Liver (tissue), 9 donors: Measurements from ENCODE around the gene PHACTR4. TPM values are rescaled to one million over a fixed set of nuclear protein-coding genes. Genes with fewer than 3 reads are reported as not detected.

Source experiments
- DNase-seq: peaks from one replicate; pipeline ENCODE4 v3.0.0-alpha.2; 2017; ENCODE audit warnings: low spot score
- H3K27ac ChIP-seq, 2 donors: one replicate each; pipeline ENCODE4 v1.7.0; 2013; ENCODE audit warnings: inconsistent platforms in 2 of 2, low read length in 2 of 2, control low read depth in 1 of 2, low read depth in 1 of 2, mild to moderate bottlenecking in 1 of 2
- H3K27me3 ChIP-seq, 4 donors: one replicate each; pipeline versions ENCODE4 v1.6.1 to v1.7.0; 2013; ENCODE audit warnings: low read length in 3 of 4, inconsistent platforms in 1 of 4, mild to moderate bottlenecking in 1 of 4, moderate library complexity in 1 of 4; ENCODE audit not compliant: control insufficient read depth in 4 of 4, insufficient read depth in 4 of 4
- H3K36me3 ChIP-seq, 4 donors: one replicate each; pipeline versions ENCODE4 v1.6.1 to v1.7.0; 2013; ENCODE audit warnings: low read length in 3 of 4, mild to moderate bottlenecking in 3 of 4, low read depth in 1 of 4, moderate library complexity in 1 of 4; ENCODE audit not compliant: control insufficient read depth in 4 of 4, insufficient read depth in 3 of 4
- H3K4me1 ChIP-seq, 4 donors: one replicate each; pipeline versions ENCODE4 v1.6.1 to v1.7.0; 2013; ENCODE audit warnings: low read length in 3 of 4, mild to moderate bottlenecking in 3 of 4, moderate library complexity in 1 of 4; ENCODE audit not compliant: control insufficient read depth in 4 of 4, insufficient read depth in 4 of 4
- H3K4me3 ChIP-seq, 3 donors: one replicate each; pipeline versions ENCODE4 v1.6.1 to v1.7.0; 2013; ENCODE audit warnings: low read length in 3 of 3, control low read depth in 1 of 3, low read depth in 1 of 3, mild to moderate bottlenecking in 1 of 3
- H3K9ac ChIP-seq, 2 donors: one replicate each; pipeline ENCODE4 v1.7.0; 2013; ENCODE audit warnings: low read length in 2 of 2, mild to moderate bottlenecking in 2 of 2, moderate library complexity in 2 of 2, control low read depth in 1 of 2, low read depth in 1 of 2
- H3K9me3 ChIP-seq, 4 donors: one replicate each; pipeline versions ENCODE4 v1.6.1 to v1.7.0; 2013; ENCODE audit warnings: low read length in 3 of 4; ENCODE audit not compliant: control insufficient read depth in 4 of 4
- EGR1 ChIP-seq, 2 donors: IDR thresholded peaks; 2 replicates each; pipeline ENCODE4 v1.6.1; 2016 to 2018; ENCODE audit warnings: antibody characterized with exemption in 2 of 2, low read depth in 2 of 2
- FOXA1 ChIP-seq: IDR thresholded peaks from 2 replicates; pipeline ENCODE4 v1.6.1; 2016; ENCODE audit warnings: antibody characterized with exemption
- FOXA2 ChIP-seq: IDR thresholded peaks from 2 replicates; pipeline ENCODE4 v1.6.1; 2016; ENCODE audit warnings: antibody characterized with exemption
- GABPA ChIP-seq, 2 donors: IDR thresholded peaks in 1 of 2; conservative IDR thresholded peaks in 1 of 2; 2 replicates each; pipeline ENCODE4 v1.6.1; 2016; ENCODE audit warnings: antibody characterized with exemption in 2 of 2, mild to moderate bottlenecking in 1 of 2, moderate library complexity in 1 of 2
- HNF4A ChIP-seq, 2 donors: conservative IDR thresholded peaks; 2 replicates each; pipeline ENCODE4 v1.6.1; 2016; ENCODE audit warnings: antibody characterized with exemption in 2 of 2, mild to moderate bottlenecking in 2 of 2
- JUND ChIP-seq, 2 donors: IDR thresholded peaks; 2 replicates each; pipeline ENCODE4 v1.6.1; 2016; ENCODE audit warnings: antibody characterized with exemption in 2 of 2
- NR2F2 ChIP-seq: IDR thresholded peaks from 2 replicates; pipeline ENCODE4 v1.6.1; 2016; ENCODE audit warnings: antibody characterized with exemption
- RXRA ChIP-seq, 2 donors: IDR thresholded peaks; 2 replicates each; pipeline ENCODE4 v1.6.1; 2017 to 2018; ENCODE audit warnings: antibody characterized with exemption in 2 of 2, mild to moderate bottlenecking in 1 of 2
- SP1 ChIP-seq: IDR thresholded peaks from 2 replicates; pipeline ENCODE4 v1.6.1; 2018; ENCODE audit warnings: antibody characterized with exemption, mild to moderate bottlenecking
- TAF1 ChIP-seq: conservative IDR thresholded peaks from 2 replicates; pipeline ENCODE4 v1.6.1; 2016; ENCODE audit warnings: antibody characterized with exemption, mild to moderate bottlenecking
- WGBS: extraction: QIAGEN DNeasy Blood & Tissue Kit; methylation state at CpG from one replicate; pipeline ENCODE4 v1.1.7; 2013; 5-methylcytosine and 5-hydroxymethylcytosine counted together
- polyA plus RNA-seq, 2 donors: library from polyadenylated mRNA; stranded (reverse) in 1 of 2; unstranded in 1 of 2; fragments of 200-250 nt in 1 of 2; fragments of >200 nt in 1 of 2; fragmentation: Nextera tagmentation in 1 of 2; extraction: Ambion mirVana in 1 of 2; gene quantifications; one replicate each; pipeline versions ENCODE4 v1.2.1 to v1.2.3, GENCODE V29; 2013 to 2015
- total RNA-seq, 2 donors: library from RNA; depleted of rRNA; stranded (reverse); fragments of >200 nt; gene quantifications; one replicate each; pipeline ENCODE4 v1.2.3, GENCODE V29; 2014
- TF ChIP-seq, protein P1 (sequence below): IDR thresholded peaks from 2 replicates; pipeline ENCODE4 v1.6.1; 2016; ENCODE audit warnings: antibody characterized with exemption, mild to moderate bottlenecking
- TF ChIP-seq, protein P2 (sequence below): IDR thresholded peaks from 2 replicates; pipeline ENCODE4 v1.6.1; 2016; ENCODE audit warnings: antibody characterized with exemption
- TF ChIP-seq, protein P3 (sequence below): IDR thresholded peaks from 2 replicates; pipeline ENCODE4 v1.6.1; 2016; ENCODE audit warnings: antibody characterized with exemption
- TF ChIP-seq, protein P4 (sequence below): fragments of 150-350 bp; IDR thresholded peaks from 2 replicates; pipeline ENCODE4 v1.5.1; 2017; ENCODE audit warnings: improper control_type of control experiment, low read depth, low read length; ENCODE audit not compliant: missing input control
- donor health status: healthy.
- donor health status: healthy.
- donor health status: healthy.
- donor health status: healthy.
- donor health status: healthy.

Gene PHACTR4
- total and polyA plus RNA-seq, 4 donors, result 8.9 to 22.6 (median 10.8) TPM

DNA sequence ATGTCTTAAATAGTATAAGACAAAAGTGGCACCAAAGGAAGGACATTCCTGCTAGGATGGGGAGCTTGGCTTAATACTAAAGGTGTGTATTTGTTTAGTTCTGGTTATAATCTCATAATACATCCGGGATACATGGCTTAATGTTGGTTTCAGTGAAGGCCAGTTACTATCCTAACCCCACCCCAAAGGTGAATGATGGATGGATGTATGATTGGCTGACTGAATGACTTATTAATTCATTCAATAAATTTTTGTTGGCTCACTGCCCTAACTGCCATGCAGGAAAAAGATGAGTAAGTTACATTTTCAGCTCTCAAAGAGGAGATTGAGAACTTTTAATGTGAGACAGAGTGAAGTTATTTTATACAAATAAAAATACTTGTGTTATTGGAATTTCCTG lies 52.2 kb downstream of the PHACTR4 start:
- no peak for DNase-seq
- H3K36me3 ChIP-seq, result peaks cover 0 to 4% (median 1%) of the 10 kb centered on the region in 4 donors
- H3K4me3 ChIP-seq, result no peak overlapping the region
- WGBS, result 89% methylated on average over 1 of the region's 1 CpG
- no peaks in the 10 kb centered on the region for H3K9me3 ChIP-seq
- peaks cover 0 to 2% (median under 1%) of the 10 kb centered on the region in 4 donors for H3K4me1 ChIP-seq
- H3K27me3 ChIP-seq, result no peaks in the 10 kb centered on the region
- no peak for TF ChIP-seq FOXA1
- no peak overlapping the region for H3K9ac ChIP-seq
- H3K27ac ChIP-seq, result no peak overlapping the region

DNA sequence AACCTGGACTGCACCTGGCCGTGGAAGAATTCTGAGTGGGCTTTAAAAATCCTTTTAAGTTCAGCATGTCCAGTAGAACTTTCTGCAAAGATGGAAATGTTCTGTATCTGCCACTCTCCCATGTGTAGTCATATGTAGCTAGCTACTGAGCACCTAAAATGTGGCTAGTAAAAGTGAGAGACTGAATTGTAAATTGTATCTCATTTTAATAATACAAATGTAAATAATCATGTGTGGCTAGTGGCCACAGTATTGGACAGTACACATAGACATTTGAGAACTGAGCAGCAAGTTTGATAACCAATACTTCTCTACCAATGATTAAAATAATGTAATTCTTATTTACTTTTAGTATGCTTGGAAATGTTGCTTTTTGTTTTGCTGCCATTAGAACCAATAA lies 57.3 kb downstream of the PHACTR4 start:
- Histone ChIP-seq H3K9ac (no peak overlapping the region), H3K27me3 (no peaks in the 10 kb centered on the region), H3K36me3 (peaks cover 0 to 7% (median under 1%) of the 10 kb centered on the region in 4 donors), H3K9me3 (no peaks in the 10 kb centered on the region), H3K27ac (no peak overlapping the region), H3K4me3 (no peak overlapping the region), H3K4me1 (no peaks in the 10 kb centered on the region)
- WGBS, result 97% methylated on average over 1 of the region's 1 CpG
- no peak for TF ChIP-seq GABPA (IDR thresholded peaks at IDR 0.05 in 1 of 2, conservative IDR thresholded peaks at IDR 0.05 in 1 of 2)
- no peak for TF ChIP-seq FOXA2
- TF ChIP-seq, protein P1, sequence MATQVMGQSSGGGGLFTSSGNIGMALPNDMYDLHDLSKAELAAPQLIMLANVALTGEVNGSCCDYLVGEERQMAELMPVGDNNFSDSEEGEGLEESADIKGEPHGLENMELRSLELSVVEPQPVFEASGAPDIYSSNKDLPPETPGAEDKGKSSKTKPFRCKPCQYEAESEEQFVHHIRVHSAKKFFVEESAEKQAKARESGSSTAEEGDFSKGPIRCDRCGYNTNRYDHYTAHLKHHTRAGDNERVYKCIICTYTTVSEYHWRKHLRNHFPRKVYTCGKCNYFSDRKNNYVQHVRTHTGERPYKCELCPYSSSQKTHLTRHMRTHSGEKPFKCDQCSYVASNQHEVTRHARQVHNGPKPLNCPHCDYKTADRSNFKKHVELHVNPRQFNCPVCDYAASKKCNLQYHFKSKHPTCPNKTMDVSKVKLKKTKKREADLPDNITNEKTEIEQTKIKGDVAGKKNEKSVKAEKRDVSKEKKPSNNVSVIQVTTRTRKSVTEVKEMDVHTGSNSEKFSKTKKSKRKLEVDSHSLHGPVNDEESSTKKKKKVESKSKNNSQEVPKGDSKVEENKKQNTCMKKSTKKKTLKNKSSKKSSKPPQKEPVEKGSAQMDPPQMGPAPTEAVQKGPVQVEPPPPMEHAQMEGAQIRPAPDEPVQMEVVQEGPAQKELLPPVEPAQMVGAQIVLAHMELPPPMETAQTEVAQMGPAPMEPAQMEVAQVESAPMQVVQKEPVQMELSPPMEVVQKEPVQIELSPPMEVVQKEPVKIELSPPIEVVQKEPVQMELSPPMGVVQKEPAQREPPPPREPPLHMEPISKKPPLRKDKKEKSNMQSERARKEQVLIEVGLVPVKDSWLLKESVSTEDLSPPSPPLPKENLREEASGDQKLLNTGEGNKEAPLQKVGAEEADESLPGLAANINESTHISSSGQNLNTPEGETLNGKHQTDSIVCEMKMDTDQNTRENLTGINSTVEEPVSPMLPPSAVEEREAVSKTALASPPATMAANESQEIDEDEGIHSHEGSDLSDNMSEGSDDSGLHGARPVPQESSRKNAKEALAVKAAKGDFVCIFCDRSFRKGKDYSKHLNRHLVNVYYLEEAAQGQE, result no peak
- TF ChIP-seq NR2F2, result no peak
- no peak for TF ChIP-seq EGR1 (IDR thresholded peaks at IDR 0.05; ENCODE audit: low read depth in 2 of 2)
- TF ChIP-seq, protein P2, sequence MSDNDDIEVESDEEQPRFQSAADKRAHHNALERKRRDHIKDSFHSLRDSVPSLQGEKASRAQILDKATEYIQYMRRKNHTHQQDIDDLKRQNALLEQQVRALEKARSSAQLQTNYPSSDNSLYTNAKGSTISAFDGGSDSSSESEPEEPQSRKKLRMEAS, result no peak
- TF ChIP-seq FOXA1, result no peak
- TF ChIP-seq JUND (IDR thresholded peaks at IDR 0.05), result no peak
- TF ChIP-seq, protein P3, sequence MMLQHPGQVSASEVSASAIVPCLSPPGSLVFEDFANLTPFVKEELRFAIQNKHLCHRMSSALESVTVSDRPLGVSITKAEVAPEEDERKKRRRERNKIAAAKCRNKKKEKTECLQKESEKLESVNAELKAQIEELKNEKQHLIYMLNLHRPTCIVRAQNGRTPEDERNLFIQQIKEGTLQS, result no peak
- TF ChIP-seq, protein P4, sequence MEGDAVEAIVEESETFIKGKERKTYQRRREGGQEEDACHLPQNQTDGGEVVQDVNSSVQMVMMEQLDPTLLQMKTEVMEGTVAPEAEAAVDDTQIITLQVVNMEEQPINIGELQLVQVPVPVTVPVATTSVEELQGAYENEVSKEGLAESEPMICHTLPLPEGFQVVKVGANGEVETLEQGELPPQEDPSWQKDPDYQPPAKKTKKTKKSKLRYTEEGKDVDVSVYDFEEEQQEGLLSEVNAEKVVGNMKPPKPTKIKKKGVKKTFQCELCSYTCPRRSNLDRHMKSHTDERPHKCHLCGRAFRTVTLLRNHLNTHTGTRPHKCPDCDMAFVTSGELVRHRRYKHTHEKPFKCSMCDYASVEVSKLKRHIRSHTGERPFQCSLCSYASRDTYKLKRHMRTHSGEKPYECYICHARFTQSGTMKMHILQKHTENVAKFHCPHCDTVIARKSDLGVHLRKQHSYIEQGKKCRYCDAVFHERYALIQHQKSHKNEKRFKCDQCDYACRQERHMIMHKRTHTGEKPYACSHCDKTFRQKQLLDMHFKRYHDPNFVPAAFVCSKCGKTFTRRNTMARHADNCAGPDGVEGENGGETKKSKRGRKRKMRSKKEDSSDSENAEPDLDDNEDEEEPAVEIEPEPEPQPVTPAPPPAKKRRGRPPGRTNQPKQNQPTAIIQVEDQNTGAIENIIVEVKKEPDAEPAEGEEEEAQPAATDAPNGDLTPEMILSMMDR, result no peak
- TF ChIP-seq SP1, result no peak
- TF ChIP-seq HNF4A (conservative IDR thresholded peaks at IDR 0.05), result no peak
- DNase-seq, result no peak

DNA sequence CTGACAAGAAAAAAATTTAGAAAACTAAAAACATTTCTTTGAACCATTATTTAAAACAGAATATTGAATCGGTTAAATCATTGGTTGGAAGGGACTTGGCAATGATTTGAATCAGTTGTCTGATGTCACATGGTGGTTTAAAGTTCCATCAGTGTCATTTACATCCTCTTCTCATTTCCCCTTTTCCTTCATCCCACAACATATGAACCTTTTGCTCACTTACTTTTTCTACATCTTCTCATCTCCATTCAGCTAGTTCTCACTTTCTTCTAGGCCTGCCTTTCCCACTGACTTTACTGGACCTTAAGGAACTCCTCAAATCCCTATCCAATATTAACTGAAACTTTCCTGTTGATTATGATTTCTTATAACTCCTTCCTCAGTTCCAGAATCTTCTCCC lies 58.5 kb downstream of the PHACTR4 start:
- Histone ChIP-seq H3K27ac (no peak overlapping the region), H3K9me3 (no peaks in the 10 kb centered on the region), H3K36me3 (peaks cover 0 to 7% (median under 1%) of the 10 kb centered on the region in 4 donors), H3K4me3 (no peak overlapping the region), H3K4me1 (no peaks in the 10 kb centered on the region), H3K9ac (no peak overlapping the region), H3K27me3 (no peaks in the 10 kb centered on the region)
- WGBS, result 90% methylated on average over 1 of the region's 1 CpG
- DNase-seq, result no peak
- TF ChIP-seq RXRA (IDR thresholded peaks at IDR 0.05), result no peak
- no peak for TF ChIP-seq SP1
- no peak for TF ChIP-seq JUND (IDR thresholded peaks at IDR 0.05)
- TF ChIP-seq, protein P4, result no peak
- no peak for TF ChIP-seq TAF1
- TF ChIP-seq EGR1 (IDR thresholded peaks at IDR 0.05; ENCODE audit: low read depth in 2 of 2), result no peak
- no peak for TF ChIP-seq GABPA (IDR thresholded peaks at IDR 0.05 in 1 of 2, conservative IDR thresholded peaks at IDR 0.05 in 1 of 2)
- no peak for TF ChIP-seq FOXA1
- TF ChIP-seq, protein P1, result no peak
- TF ChIP-seq HNF4A (conservative IDR thresholded peaks at IDR 0.05), result no peak
